GM21786 (cell line): Measurements from ENCODE around the gene BANK1.

Experiments
- ATAC-seq: cut with Tn5 transposase; IDR thresholded peaks from one replicate; pipeline ENCODE4 v1.9.1; 2021; ENCODE audit not compliant: unreplicated experiment

Gene BANK1

GRCh38 chr4:101818362-101818761, 27.8 kb downstream of the BANK1 start:
- no peak for ATAC-seq

- ATAC-seq, result no peak
These were observed 33.3 kb downstream of the BANK1 start for GRCh38 chr4:101823864-101824263.

- ATAC-seq, result no peak
These were observed 34.0 kb downstream of the BANK1 start for GRCh38 chr4:101824500-101824899.

GRCh38 chr4:101825953-101826352, 35.4 kb downstream of the BANK1 start:
- ATAC-seq, result no peak

- ATAC-seq, result no peak
These were observed 41.3 kb downstream of the BANK1 start for GRCh38 chr4:101831816-101832215.

- no peak for ATAC-seq
These were observed 43.0 kb downstream of the BANK1 start for GRCh38 chr4:101833480-101833879.

- ATAC-seq, result no peak
These were observed 44.8 kb downstream of the BANK1 start for GRCh38 chr4:101835121-101835904.

GRCh38 chr4:101843054-101843453, 52.5 kb downstream of the BANK1 start:
- no peak for ATAC-seq

- no peak for ATAC-seq
These were observed 56.0 kb downstream of the BANK1 start for GRCh38 chr4:101846550-101846949.

- ATAC-seq, result no peak
These were observed 60.2 kb downstream of the BANK1 start for GRCh38 chr4:101850698-101851097.

- ATAC-seq, result peak; percentile 59
These were observed 61.1 kb downstream of the BANK1 start for GRCh38 chr4:101851672-101852071.

- peak; percentile 63 for ATAC-seq
These were observed 62.5 kb downstream of the BANK1 start for GRCh38 chr4:101853028-101853427.

GRCh38 chr4:101853691-101854090, 63.2 kb downstream of the BANK1 start:
- peak; percentile 26 for ATAC-seq

- no peak for ATAC-seq
These were observed 64.7 kb downstream of the BANK1 start for GRCh38 chr4:101855239-101855638.

- ATAC-seq, result no peak
These were observed 65.6 kb downstream of the BANK1 start for GRCh38 chr4:101856149-101856548.

GRCh38 chr4:101857176-101857575, 66.6 kb downstream of the BANK1 start:
- ATAC-seq, result no peak

- no peak for ATAC-seq
These were observed 68.1 kb downstream of the BANK1 start for GRCh38 chr4:101858641-101859040.

- ATAC-seq, result no peak
These were observed 72.1 kb downstream of the BANK1 start for GRCh38 chr4:101862595-101862994.

- no peak for ATAC-seq
These were observed 74.1 kb downstream of the BANK1 start for GRCh38 chr4:101864660-101865059.

GRCh38 chr4:101865501-101866062, 75.1 kb downstream of the BANK1 start:
- ATAC-seq, result no peak

GRCh38 chr4:101870874-101871273, 80.3 kb downstream of the BANK1 start:
- no peak for ATAC-seq

- no peak for ATAC-seq
These were observed 81.6 kb downstream of the BANK1 start for GRCh38 chr4:101871962-101872676.
